A549 (cell line): ENCODE results near the gene TRAPPC5.

Experiments
- BHLHE40 ChIP-seq: IDR thresholded peaks from 2 replicates; pipeline ENCODE4 v1.6.1; 2012; ENCODE audit warnings: low read depth, low read length, inconsistent platforms
- CTCF ChIP-seq: fragments of >200 bp; sonication (Bioruptor Twin); formaldehyde crosslinking; IDR thresholded peaks from 3 replicates; pipeline ENCODE4 v1.5.1; 2016
- RARB ChIP-seq: fragments of 250-450 bp; sonication (Bioruptor Pico); IDR thresholded peaks from 2 replicates; pipeline ENCODE4 v1.8.0; 2021; ENCODE audit warnings: mild to moderate bottlenecking, moderate library complexity

GRCh38 chr19:7672522-7672921, 8.1 kb upstream of the TRAPPC5 start:
- TF ChIP-seq CTCF (no peak), RARB (no peak), BHLHE40 (no peak)
